Karpas-422 (cell line): ENCODE measurements around the gene GRIP1. TPM values are rescaled to one million over a fixed set of nuclear protein-coding genes. Genes with fewer than 3 reads are reported as not detected.

Experiments used
- DNase-seq: peaks from one replicate; pipeline ENCODE4 v3.0.0-alpha.2; 2015
- H2AFZ ChIP-seq: fragments of 200-600 bp; sonication (generic); 2 replicates; pipeline ENCODE4 v1.6.1; 2014; ENCODE audit warnings: antibody characterized with exemption, low read length, mixed read lengths
- H3K27ac ChIP-seq: fragments of 200-600 bp; sonication (generic); 2 replicates; pipeline ENCODE4 v1.5.1; 2014; ENCODE audit warnings: mild to moderate bottlenecking, low read length, moderate library complexity
- H3K27me3 ChIP-seq: fragments of 200-600 bp; sonication (generic); 2 replicates; pipeline ENCODE4 v1.6.1; 2014; ENCODE audit warnings: low read length, mixed read lengths
- H3K36me3 ChIP-seq: fragments of 200-600 bp; sonication (generic); 2 replicates; pipeline ENCODE4 v1.6.1; 2014; ENCODE audit warnings: low read length, mixed read lengths; ENCODE audit not compliant: insufficient read depth
- H3K4me1 ChIP-seq: fragments of 200-600 bp; sonication (generic); 2 replicates; pipeline ENCODE4 v1.6.1; 2014; ENCODE audit warnings: mild to moderate bottlenecking, low read length, mixed read lengths
- H3K4me2 ChIP-seq: fragments of 200-600 bp; sonication (generic); 2 replicates; pipeline ENCODE4 v1.6.1; 2014; ENCODE audit warnings: low read length, low read depth, mild to moderate bottlenecking; ENCODE audit not compliant: poor library complexity, severe bottlenecking
- H3K4me3 ChIP-seq: fragments of 200-600 bp; sonication (generic); 2 replicates; pipeline ENCODE4 v1.5.1; 2014; ENCODE audit warnings: mild to moderate bottlenecking, antibody characterized with exemption, low read length, mixed read lengths
- H3K79me2 ChIP-seq: fragments of 200-600 bp; sonication (generic); 2 replicates; pipeline ENCODE4 v1.6.1; 2014; ENCODE audit warnings: mild to moderate bottlenecking, low read length, mixed read lengths
- H3K9ac ChIP-seq: fragments of 200-600 bp; sonication (generic); 2 replicates; pipeline ENCODE4 v1.6.0; 2014; ENCODE audit warnings: low read length
- H3K9me2 ChIP-seq: fragments of 200-600 bp; sonication (generic), shearing (Covaris generic); replicated peaks from 2 replicates; pipeline ENCODE4 v1.6.0; 2014; ENCODE audit warnings: mild to moderate bottlenecking, low read length, moderate library complexity; ENCODE audit not compliant: insufficient read depth
- H3K9me3 ChIP-seq: fragments of 300-700, 200-600 bp; sonication (generic); 2 replicates; pipeline ENCODE4 v1.6.1; 2014; ENCODE audit warnings: low read length, mixed read lengths
- H4K20me1 ChIP-seq: fragments of 200-600 bp; sonication (generic); 2 replicates; pipeline ENCODE4 v1.6.1; 2014; ENCODE audit warnings: mild to moderate bottlenecking, antibody characterized with exemption, low read length, low read depth; ENCODE audit not compliant: insufficient read depth
- total RNA-seq: library from RNA; depleted of rRNA; stranded (reverse); fragments of >200 nt; shearing (Covaris generic); gene quantifications from 2 replicates; pipeline ENCODE4 v1.2.3, GENCODE V29; 2014; ENCODE audit warnings: low replicate concordance

GRIP1 gene
- total RNA-seq, 1 experiment from 2014 or later: 4.5 TPM

- no peaks in the 10 kb centered on the region for H3K27me3 ChIP-seq
- H3K9ac ChIP-seq: no peak overlapping the region
- peaks cover 44% of the 10 kb centered on the region for H3K4me1 ChIP-seq
- H3K27ac ChIP-seq: no peak overlapping the region
- no peaks in the 10 kb centered on the region for H3K9me2 ChIP-seq
- no peaks in the 10 kb centered on the region for H3K79me2 ChIP-seq
- no peaks in the 10 kb centered on the region for H3K9me3 ChIP-seq
- no peak overlapping the region for H3K4me2 ChIP-seq
- no peaks in the 10 kb centered on the region for H4K20me1 ChIP-seq
- no peak overlapping the region for H3K4me3 ChIP-seq
- DNase-seq: no peak
- no peaks in the 10 kb centered on the region for H3K36me3 ChIP-seq
- H2AFZ ChIP-seq: no peak overlapping the region
These were observed 66.6 kb downstream of the GRIP1 start for GRCh38 chr12:66612090-66612775.

DNA sequence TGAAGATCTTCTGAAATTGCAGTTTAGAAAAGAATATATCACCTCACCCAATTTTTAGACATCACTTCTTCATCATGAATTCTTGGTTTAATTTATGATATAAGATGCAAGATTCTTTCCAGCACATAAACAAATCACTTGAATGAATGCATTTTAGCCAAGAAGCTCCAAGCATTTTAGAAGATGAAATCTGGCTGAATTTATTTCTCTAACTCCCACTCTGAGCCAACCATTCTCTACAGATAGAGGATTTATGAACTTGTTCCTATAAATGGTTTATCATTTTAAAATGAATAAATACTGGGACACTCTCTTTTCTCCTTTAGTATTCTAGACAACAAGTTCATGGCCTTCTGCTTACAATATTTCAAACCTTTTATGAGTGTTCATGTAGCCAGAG lies 71.7 kb downstream of the GRIP1 start:
- no peaks in the 10 kb centered on the region for H3K9me3 ChIP-seq
- no peak overlapping the region for H3K9ac ChIP-seq
- no peaks in the 10 kb centered on the region for H3K4me1 ChIP-seq
- no peaks in the 10 kb centered on the region for H4K20me1 ChIP-seq
- H3K4me2 ChIP-seq: no peak overlapping the region
- no peak overlapping the region for H2AFZ ChIP-seq
- no peak overlapping the region for H3K4me3 ChIP-seq
- no peaks in the 10 kb centered on the region for H3K79me2 ChIP-seq
- no peak overlapping the region for H3K27ac ChIP-seq
- DNase-seq: no peak
- no peaks in the 10 kb centered on the region for H3K27me3 ChIP-seq
- H3K36me3 ChIP-seq: no peaks in the 10 kb centered on the region
- H3K9me2 ChIP-seq: no peaks in the 10 kb centered on the region

GRCh38 chr12:66605293-66605692 lies 73.6 kb downstream of the GRIP1 start:
- Histone ChIP-seq H3K9me3 (no peaks in the 10 kb centered on the region), H3K4me2 (no peak overlapping the region), H3K79me2 (no peaks in the 10 kb centered on the region), H2AFZ (no peak overlapping the region), H3K27ac (no peak overlapping the region), H3K36me3 (no peaks in the 10 kb centered on the region), H3K4me1 (peaks cover 3% of the 10 kb centered on the region; the same call in 1 of the 2 replicates), H3K27me3 (no peaks in the 10 kb centered on the region), H3K4me3 (no peak overlapping the region), H3K9ac (no peak overlapping the region), H3K9me2 (no peaks in the 10 kb centered on the region), H4K20me1 (no peaks in the 10 kb centered on the region)
- DNase-seq: no peak

DNA sequence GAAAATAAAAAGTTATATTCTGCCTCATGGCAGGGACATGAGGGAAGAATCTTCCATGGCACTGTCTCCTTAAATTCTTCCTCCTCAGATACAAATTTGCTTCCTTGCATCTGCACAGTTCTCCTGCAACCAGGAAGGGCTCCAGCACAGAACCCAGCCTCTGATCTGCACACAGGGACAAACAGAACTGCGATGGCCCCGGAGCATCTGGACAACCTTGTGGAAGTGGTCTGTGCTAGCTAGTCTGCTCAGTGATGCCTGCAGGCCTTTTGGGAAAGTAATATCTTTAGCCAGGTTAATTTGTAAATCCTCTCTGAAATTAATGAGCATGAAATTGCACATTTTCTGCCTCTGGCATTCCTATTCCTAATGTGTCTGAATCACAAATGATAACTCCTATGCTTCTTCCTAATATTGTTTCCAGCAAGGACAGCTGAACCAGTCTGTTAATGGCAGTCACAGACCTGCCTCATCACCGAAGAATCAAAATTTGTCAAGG lies 74.8 kb downstream of the GRIP1 start:
- Histone ChIP-seq H3K9me2 (no peaks in the 10 kb centered on the region), H3K4me2 (no peak overlapping the region), H3K36me3 (no peaks in the 10 kb centered on the region), H3K4me1 (peaks cover 8% of the 10 kb centered on the region), H3K27me3 (no peaks in the 10 kb centered on the region), H3K4me3 (no peak overlapping the region), H3K79me2 (no peaks in the 10 kb centered on the region), H4K20me1 (no peaks in the 10 kb centered on the region), H3K9me3 (no peaks in the 10 kb centered on the region), H3K9ac (no peak overlapping the region), H3K27ac (no peak overlapping the region), H2AFZ (no peak overlapping the region)
- DNase-seq: no peak

DNA sequence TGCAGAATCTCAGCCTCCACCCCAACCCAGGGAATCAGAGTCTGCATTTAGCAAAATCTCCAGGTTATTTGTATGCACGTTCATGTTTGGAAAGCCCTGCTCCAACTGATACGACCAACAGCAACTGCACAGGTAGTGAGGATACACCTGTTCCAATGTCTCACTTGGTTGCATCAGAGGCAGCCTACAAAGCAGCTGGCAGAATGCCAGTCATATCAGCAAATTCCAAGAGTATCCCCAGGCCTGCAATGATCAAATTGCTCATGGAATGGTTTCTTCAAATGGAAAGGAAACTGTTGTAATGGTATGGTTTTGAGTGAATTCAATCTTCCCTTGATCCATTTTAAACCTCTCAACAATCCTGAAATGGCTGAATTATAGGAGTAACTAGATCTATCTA lies 75.4 kb downstream of the GRIP1 start:
- Histone ChIP-seq H4K20me1 (no peaks in the 10 kb centered on the region), H3K27ac (no peak overlapping the region), H3K36me3 (no peaks in the 10 kb centered on the region), H3K9ac (no peak overlapping the region), H3K9me3 (no peaks in the 10 kb centered on the region), H3K4me3 (no peak overlapping the region), H3K4me2 (no peak overlapping the region), H3K4me1 (peaks cover 13% of the 10 kb centered on the region), H3K27me3 (no peaks in the 10 kb centered on the region), H3K9me2 (no peaks in the 10 kb centered on the region), H3K79me2 (no peaks in the 10 kb centered on the region), H2AFZ (no peak overlapping the region)
- no peak for DNase-seq

DNA sequence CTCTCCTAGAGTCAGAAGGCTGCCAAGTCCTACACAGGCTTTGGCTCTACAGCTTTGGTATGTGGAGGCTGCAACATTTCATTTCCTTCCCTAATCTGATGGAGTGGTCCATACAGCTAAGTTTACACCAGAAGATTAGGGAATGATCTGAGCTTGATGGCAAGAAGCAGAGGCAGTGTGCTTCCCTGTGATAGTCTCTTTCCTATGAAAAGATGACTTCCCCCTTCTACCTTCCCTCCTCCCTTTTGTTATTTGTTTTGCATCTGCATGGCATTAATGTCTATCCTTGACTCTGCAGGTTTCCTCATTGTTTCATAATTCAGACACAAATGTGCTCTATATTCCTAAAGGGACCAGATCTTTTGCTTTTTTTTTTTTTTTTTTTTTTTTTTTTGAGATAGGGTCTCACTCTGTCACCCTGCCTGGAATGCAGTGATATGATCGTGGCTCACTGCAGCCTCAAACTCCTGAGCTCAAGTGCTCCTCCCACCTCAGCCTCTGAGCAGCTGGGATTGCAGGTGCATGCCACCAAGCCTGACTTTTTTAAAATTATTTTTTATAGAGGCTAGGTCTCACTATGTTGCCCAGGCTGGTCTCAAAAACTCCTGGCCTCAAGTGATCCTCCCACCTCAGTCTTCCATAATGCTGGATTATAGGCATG lies 76.3 kb downstream of the GRIP1 start:
- H3K27ac ChIP-seq: no peak overlapping the region
- no peaks in the 10 kb centered on the region for H4K20me1 ChIP-seq
- no peaks in the 10 kb centered on the region for H3K79me2 ChIP-seq
- H3K27me3 ChIP-seq: no peaks in the 10 kb centered on the region
- H3K4me1 ChIP-seq: peaks cover 14% of the 10 kb centered on the region
- no peaks in the 10 kb centered on the region for H3K9me3 ChIP-seq
- DNase-seq: no peak
- H3K9me2 ChIP-seq: no peaks in the 10 kb centered on the region
- no peaks in the 10 kb centered on the region for H3K36me3 ChIP-seq
- H3K9ac ChIP-seq: no peak overlapping the region
- H3K4me3 ChIP-seq: no peak overlapping the region
- no peak overlapping the region for H2AFZ ChIP-seq
- no peak overlapping the region for H3K4me2 ChIP-seq

DNA sequence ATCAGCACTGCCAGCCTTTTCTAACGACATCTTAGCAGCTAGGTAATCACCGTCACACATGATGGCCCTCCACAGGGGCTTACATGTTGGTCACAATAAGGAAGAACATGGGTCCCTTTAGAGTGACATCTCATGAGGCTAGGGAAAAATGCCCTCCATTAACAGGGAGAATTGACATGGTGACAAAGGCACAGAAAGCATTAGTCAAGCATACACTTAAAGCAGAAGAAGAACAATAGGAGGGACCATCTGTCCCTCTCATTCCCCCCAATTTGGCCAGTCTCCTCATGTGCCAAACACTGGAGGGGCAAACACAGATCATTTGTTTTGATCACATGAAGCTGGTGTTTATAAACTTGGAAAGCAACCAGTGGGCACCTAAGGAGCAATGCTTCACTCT lies 78.0 kb downstream of the GRIP1 start:
- no peak overlapping the region for H3K27ac ChIP-seq
- H3K4me3 ChIP-seq: no peak overlapping the region
- no peak for DNase-seq
- H3K27me3 ChIP-seq: no peaks in the 10 kb centered on the region
- H3K4me2 ChIP-seq: no peak overlapping the region
- peak overlapping the region; percentile 32; the same call in 1 of the 2 replicates for H2AFZ ChIP-seq
- no peaks in the 10 kb centered on the region for H3K36me3 ChIP-seq
- H3K9me3 ChIP-seq: no peaks in the 10 kb centered on the region
- peaks cover 14% of the 10 kb centered on the region for H3K4me1 ChIP-seq
- H3K9me2 ChIP-seq: no peaks in the 10 kb centered on the region
- H3K79me2 ChIP-seq: no peaks in the 10 kb centered on the region
- no peak overlapping the region for H3K9ac ChIP-seq
- no peaks in the 10 kb centered on the region for H4K20me1 ChIP-seq

GRCh38 chr12:66599816-66600215 lies 79.1 kb downstream of the GRIP1 start:
- no peaks in the 10 kb centered on the region for H3K9me3 ChIP-seq
- H3K4me3 ChIP-seq: no peak overlapping the region

More at GRCh38 chr12:66599816-66600215, 79.1 kb downstream of the GRIP1 start:
- Histone ChIP-seq H3K27me3 (no peaks in the 10 kb centered on the region), H3K4me2 (no peak overlapping the region), H3K27ac (no peak overlapping the region), H3K36me3 (no peaks in the 10 kb centered on the region), H3K4me1 (peaks cover 14% of the 10 kb centered on the region), H3K9ac (no peak overlapping the region), H4K20me1 (no peaks in the 10 kb centered on the region), H3K79me2 (no peaks in the 10 kb centered on the region), H2AFZ (no peak overlapping the region), H3K9me2 (no peaks in the 10 kb centered on the region)
- no peak for DNase-seq
